Heart right ventricle (tissue), 16 donors: ENCODE results near the gene FAM234A. TPM values are rescaled to one million over a fixed set of nuclear protein-coding genes. Genes with fewer than 3 reads are reported as not detected.
"Not testable (repeated sequence)": the region's sequence is repeated elsewhere in the genome, so short reads cannot be mapped to it uniquely, and the experiment has no call there.

Experiments used
- ATAC-seq, 8 donors: fragments of 200-7000 bp; cut with Tn5 transposase; one replicate each; pipeline ENCODE4 v1.9.1; 2020; ENCODE audit warnings: mild to moderate bottlenecking in 8 of 8, moderate library complexity in 8 of 8, moderate number of reproducible peaks in 1 of 8
- DNase-seq, 2 donors: peaks; one replicate each; pipeline ENCODE4 v3.0.0-alpha.2; 2020
- H3K27ac ChIP-seq, 10 donors: fragments of 200-600 bp; sonication (generic) in 2 of 10; one replicate each; pipeline versions ENCODE4 v1.5.0 to v1.8.0; 2020 to 2022; ENCODE audit warnings: mild to moderate bottlenecking in 3 of 10
- H3K27me3 ChIP-seq, 7 donors: fragments of 200-600 bp; one replicate each; pipeline ENCODE4 v1.8.0; 2021 to 2022; ENCODE audit warnings: mild to moderate bottlenecking in 2 of 7
- H3K36me3 ChIP-seq, 9 donors: fragments of 200-600 bp; sonication (generic) in 1 of 9; one replicate each; pipeline versions ENCODE4 v1.5.0 to v1.8.0; 2020 to 2022; ENCODE audit warnings: mild to moderate bottlenecking in 2 of 9
- H3K4me1 ChIP-seq, 9 donors: fragments of 200-600 bp; sonication (generic) in 1 of 9; one replicate each; pipeline versions ENCODE4 v1.5.0 to v1.8.0; 2020 to 2022; ENCODE audit warnings: mild to moderate bottlenecking in 4 of 9
- H3K4me3 ChIP-seq, 10 donors: fragments of 200-600 bp; sonication (generic) in 2 of 10; one replicate each; pipeline versions ENCODE4 v1.5.0 to v1.8.0; 2020 to 2022; ENCODE audit warnings: mild to moderate bottlenecking in 7 of 10, moderate library complexity in 2 of 10
- H3K9me3 ChIP-seq, 11 donors: fragments of 200-600 bp in 10 of 11; sonication (generic) in 2 of 11; one replicate each; pipeline versions ENCODE4 v1.5.0 to v1.8.0; 2013 to 2022; ENCODE audit warnings: mild to moderate bottlenecking in 2 of 11, control low read depth in 1 of 11, moderate library complexity in 1 of 11
- WGBS, 2 donors: extraction: QIAGEN DNeasy Blood & Tissue Kit; methylation state at CpG; one replicate each; pipeline ENCODE4 v1.1.7; 2013; ENCODE audit warnings: inconsistent platforms in 1 of 2; 5-methylcytosine and 5-hydroxymethylcytosine counted together
- intact Hi-C, 10 donors: fragments of 100-400 bp; cut with DNase I; formaldehyde crosslinking; loops; one replicate each; pipeline versions ENCODE4 v1.11.1 to v1.14.2; 2022
- polyA plus RNA-seq, 2 donors: library from polyadenylated mRNA; stranded (reverse); fragments of 200-250 nt; gene quantifications; one replicate each; pipeline ENCODE4 v1.2.3, GENCODE V29; 2013
- total RNA-seq, 10 donors: library from RNA; stranded (reverse); fragmentation: NEBNext Ultra II Directional in 3 of 10; extraction: Animal tissue kit (Norgen Biotek cat#: 25700) in 3 of 10; gene quantifications; one replicate each; pipeline versions ENCODE4 v1.2.1 to v1.2.4, GENCODE V29; 2021 to 2023
- TF ChIP-seq, protein P1 (sequence below), 9 donors: fragments of 200-600 bp; sonication (generic) in 2 of 9; IDR thresholded peaks; one replicate each; pipeline versions ENCODE4 v1.5.0 to v1.8.0; 2021 to 2022; ENCODE audit warnings: antibody characterized with exemption in 9 of 9, mild to moderate bottlenecking in 5 of 9, moderate library complexity in 1 of 9
- donor health status: Arrhythmogenic right ventricular cardiomyopathy.
- donor health status: ischemic (EF 13 %, LVEDD 7.1; RV severe dilation, severe dysfunction).
- donor health status: healthy with polysubstance abuse.
- donor health status: DM: no; HTN: yes; CAD: no.
- donor health status: DM: no; HTN: no; CAD: no.
- donor health status: ischemic (EF 25% LVEDD 6.9; RV normal size, moderate dysfunction).
- donor health status: ischemic (EF 25% LVEDD 5.7; RV mildly dilated, moderate dysfunction).
- donor health status: healthy.
- donor health status: DM: yes; HTN: yes; CAD: no.
- donor health status: Ischemic cardiomyopathy.
- donor health status: ischemic (EF 35%, LVEDD 5.7; RV mildly dilated, moderate dysfunction).
- donor health status: nonischemic (EF 11% LVEDD 7.7; RV severe dilation, severe dysfunction).
- donor health status: DM: yes; HTN: yes; CAD: no.
- donor health status: PGD.
- donor health status: ischemic (EF 29% LVEDD 5.4; RV normal size, mild dysfunction).
- donor health status: nonischemic (EF 23%, LVEDD 6.1; RV moderate dilation, normal function).

FAM234A gene
- total and polyA plus RNA-seq, 12 donors: 70.5 to 200 (median 154) TPM

GRCh38 chr16:255183-255582, 20.6 kb downstream of the FAM234A start:
- no peak for ATAC-seq

DNA sequence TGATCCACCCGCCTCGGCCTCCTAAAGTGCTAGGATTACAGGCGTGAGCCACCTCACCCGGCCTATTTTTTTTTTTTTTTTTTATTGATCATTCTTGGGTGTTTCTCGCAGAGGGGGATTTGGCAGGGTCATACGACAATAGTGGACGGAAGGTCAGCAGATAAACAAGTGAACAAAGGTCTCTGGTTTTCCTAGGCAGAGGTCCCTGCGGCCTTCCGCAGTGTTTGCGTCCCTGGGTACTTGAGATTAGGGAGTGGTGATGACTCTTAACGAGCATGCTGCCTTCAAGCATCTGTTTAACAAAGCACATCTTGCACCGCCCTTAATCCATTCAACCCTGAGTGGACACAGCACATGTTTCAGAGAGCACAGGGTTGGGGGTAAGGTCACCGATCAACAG, 23.5 kb downstream of the FAM234A start:
- DNase-seq, H3K27me3 ChIP-seq, intact Hi-C loops, ATAC-seq, H3K27ac ChIP-seq, H3K9me3 ChIP-seq, H3K4me3 ChIP-seq: not testable (repeated sequence)
- peaks cover 0 to 11% (median 5%) of the 10 kb centered on the region in 9 donors for H3K4me1 ChIP-seq
- WGBS, 2 donors: 90 to 95% methylated on average over 8 to 11 of the region's 13 CpGs
- peaks cover 0 to 95% (median 42%) of the 10 kb centered on the region in 9 donors for H3K36me3 ChIP-seq

More at GRCh38 chr16:255183-255582, 20.6 kb downstream of the FAM234A start:
- 96 to 98% methylated on average over 6 of the region's 6 CpGs for WGBS, 2 donors
- H3K27me3 ChIP-seq: no peaks in the 10 kb centered on the region
- no peak for DNase-seq
- no peaks in the 10 kb centered on the region for H3K9me3 ChIP-seq
- H3K36me3 ChIP-seq: peaks cover 0 to 91% (median 23%) of the 10 kb centered on the region in 9 donors
- TF ChIP-seq, protein P1, sequence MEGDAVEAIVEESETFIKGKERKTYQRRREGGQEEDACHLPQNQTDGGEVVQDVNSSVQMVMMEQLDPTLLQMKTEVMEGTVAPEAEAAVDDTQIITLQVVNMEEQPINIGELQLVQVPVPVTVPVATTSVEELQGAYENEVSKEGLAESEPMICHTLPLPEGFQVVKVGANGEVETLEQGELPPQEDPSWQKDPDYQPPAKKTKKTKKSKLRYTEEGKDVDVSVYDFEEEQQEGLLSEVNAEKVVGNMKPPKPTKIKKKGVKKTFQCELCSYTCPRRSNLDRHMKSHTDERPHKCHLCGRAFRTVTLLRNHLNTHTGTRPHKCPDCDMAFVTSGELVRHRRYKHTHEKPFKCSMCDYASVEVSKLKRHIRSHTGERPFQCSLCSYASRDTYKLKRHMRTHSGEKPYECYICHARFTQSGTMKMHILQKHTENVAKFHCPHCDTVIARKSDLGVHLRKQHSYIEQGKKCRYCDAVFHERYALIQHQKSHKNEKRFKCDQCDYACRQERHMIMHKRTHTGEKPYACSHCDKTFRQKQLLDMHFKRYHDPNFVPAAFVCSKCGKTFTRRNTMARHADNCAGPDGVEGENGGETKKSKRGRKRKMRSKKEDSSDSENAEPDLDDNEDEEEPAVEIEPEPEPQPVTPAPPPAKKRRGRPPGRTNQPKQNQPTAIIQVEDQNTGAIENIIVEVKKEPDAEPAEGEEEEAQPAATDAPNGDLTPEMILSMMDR (IDR thresholded peaks at IDR 0.05): no peak
- intact Hi-C loops: no loop called here
- H3K27ac ChIP-seq: no peak overlapping the region
- H3K4me1 ChIP-seq: peaks cover 0 to 22% (median 7%) of the 10 kb centered on the region in 9 donors
- no peak overlapping the region for H3K4me3 ChIP-seq

DNA sequence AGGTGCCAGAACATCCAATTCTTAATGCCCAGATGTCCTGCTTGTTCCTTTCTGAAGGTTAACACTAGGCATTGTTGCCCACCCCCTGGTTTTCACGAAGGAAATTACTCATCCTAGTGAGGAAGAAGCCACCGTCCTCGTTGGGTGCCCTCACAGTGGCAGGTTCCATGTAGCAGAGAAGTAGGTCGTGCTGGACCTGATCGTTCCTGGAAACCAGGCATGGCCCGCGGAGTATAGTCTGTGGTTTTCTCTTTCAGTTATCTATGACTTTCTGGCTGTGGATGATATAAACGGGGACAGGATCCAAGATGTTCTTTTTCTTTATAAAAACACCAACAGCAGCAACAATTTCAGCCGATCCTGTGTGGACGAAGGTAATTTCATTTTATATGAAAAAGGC, 24.6 kb downstream of the FAM234A start:
- H3K36me3 ChIP-seq: peaks cover 0 to 95% (median 52%) of the 10 kb centered on the region in 9 donors
- TF ChIP-seq, protein P1 (IDR thresholded peaks at IDR 0.05): no peak
- H3K27me3 ChIP-seq: no peaks in the 10 kb centered on the region
- H3K4me3 ChIP-seq: no peak overlapping the region
- DNase-seq (no peak), ATAC-seq (no peak)
- WGBS, 2 donors: 86 to 88% methylated on average over 10 of the region's 10 CpGs
- H3K9me3 ChIP-seq: no peaks in the 10 kb centered on the region
- intact Hi-C loops: no loop called here
- peaks cover 0 to under 1% (median 0%) of the 10 kb centered on the region in 9 donors for H3K4me1 ChIP-seq
- no peak overlapping the region for H3K27ac ChIP-seq

DNA sequence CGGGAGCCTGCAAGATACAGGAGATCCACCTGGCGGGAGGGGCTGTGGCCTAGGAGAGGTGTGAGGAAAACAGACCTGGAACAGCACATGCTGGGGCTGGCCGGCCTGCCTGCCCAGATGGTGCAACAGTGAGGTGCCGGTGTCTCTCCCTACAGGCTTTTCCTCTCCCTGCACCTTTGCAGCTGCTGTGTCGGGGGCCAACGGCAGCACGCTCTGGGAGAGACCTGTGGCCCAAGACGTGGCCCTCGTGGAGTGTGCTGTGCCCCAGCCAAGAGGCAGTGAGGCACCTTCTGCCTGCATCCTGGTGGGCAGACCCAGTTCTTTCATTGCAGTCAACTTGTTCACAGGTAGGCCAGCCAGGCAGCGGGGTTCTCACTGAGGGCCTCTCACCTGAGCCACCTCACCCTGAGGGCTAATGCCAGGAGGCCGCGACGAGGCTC, 25.2 kb downstream of the FAM234A start:
- TF ChIP-seq, protein P1 (IDR thresholded peaks at IDR 0.05): no peak
- 86 to 93% methylated on average over 13 of the region's 13 CpGs for WGBS, 2 donors
- Histone ChIP-seq H3K4me3 (no peak overlapping the region), H3K27me3 (no peaks in the 10 kb centered on the region), H3K27ac (no peak overlapping the region), H3K4me1 (no peaks in the 10 kb centered on the region), H3K9me3 (no peaks in the 10 kb centered on the region), H3K36me3 (peaks cover 0 to 95% (median 52%) of the 10 kb centered on the region in 9 donors)
- ATAC-seq: no peak
- intact Hi-C loops: no loop called here
- no peak for DNase-seq

- no peak for ATAC-seq
- Histone ChIP-seq H3K27ac (no peak overlapping the region), H3K4me1 (no peaks in the 10 kb centered on the region), H3K9me3 (no peaks in the 10 kb centered on the region), H3K4me3 (no peak overlapping the region), H3K27me3 (no peaks in the 10 kb centered on the region), H3K36me3 (peaks cover 0 to 95% (median 47%) of the 10 kb centered on the region in 9 donors)
- DNase-seq: no peak
- intact Hi-C loops: no loop called here
- TF ChIP-seq, protein P1 (IDR thresholded peaks at IDR 0.05): no peak
- 92 to 94% methylated on average over 19 of the region's 19 CpGs for WGBS, 2 donors
These were observed 25.7 kb downstream of the FAM234A start for GRCh38 chr16:260326-260725.
